ENCODE measurements around the gene CEP57L1.
A peak's percentile ranks its signal among the peaks of the same experiment; 100 is the strongest.

CEP57L1 gene

DNA sequence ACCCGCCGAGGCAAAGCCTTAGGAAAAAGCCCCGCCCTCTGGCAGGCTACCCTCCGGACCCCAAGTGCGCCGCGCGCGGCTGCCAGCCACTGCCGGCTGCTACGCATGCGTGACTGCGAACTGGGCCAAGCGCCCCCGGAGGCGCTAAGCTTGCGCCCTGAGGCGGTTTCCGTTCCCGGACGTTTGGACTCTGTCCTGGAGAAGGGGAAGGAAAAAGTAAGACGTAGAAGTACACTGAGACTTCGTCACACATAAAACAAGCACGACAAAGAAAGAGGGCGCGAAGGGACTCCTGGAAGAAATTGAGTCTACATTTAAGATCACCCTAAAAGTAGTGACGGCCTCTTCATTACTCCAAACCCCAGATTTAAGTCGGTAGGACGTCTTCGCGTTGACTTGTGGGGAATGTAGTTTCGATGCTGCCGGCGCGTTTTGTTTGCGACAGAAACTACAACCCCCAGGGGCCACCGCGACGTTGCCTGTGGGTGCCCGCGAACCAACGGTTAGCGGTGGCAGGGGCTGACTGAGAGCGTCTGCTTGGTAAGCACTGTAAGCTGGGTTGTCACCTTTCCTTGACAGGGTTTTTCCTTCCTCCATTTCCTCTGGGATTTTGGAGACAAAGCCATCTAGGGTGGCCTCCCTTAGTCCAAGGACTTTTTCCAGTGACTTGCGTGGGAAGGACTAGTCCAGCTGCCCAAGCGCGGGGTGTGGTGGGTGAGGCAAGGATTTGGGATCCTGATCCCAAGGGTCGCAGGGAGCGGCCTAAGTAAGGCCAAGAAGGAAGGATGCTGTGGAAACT is at the start of gene CEP57L1:
CEP57L1 (plus strand) TSS at position 472 of the 799 bp plus-strand sequence. CDS start 49,715 bp downstream, outside the sequence.
- peak; percentile 87 for DNase-seq (ENCODE audit: low spot score)

DNA sequence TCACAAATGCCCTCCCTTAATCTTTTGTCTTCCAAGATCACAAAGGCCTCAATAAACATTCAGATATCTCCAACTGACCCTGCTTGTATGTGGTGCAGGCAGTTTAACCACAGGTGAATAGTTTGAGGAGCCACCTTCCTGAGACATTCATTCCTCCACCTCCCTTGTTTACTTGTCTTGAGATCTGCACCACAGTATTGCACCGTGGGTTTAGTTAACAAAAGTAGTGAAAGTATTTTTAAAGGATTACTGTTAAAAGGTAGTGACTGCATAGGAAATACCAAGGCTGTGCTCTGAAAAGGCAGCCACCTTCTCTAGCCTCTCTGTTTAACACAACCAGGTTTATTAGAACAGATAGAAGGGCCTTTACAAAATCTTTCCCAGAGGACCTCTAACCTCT is 47.1 kb upstream of the CEP57L1 start:
- no peak for DNase-seq (ENCODE audit: low spot score)

DNA sequence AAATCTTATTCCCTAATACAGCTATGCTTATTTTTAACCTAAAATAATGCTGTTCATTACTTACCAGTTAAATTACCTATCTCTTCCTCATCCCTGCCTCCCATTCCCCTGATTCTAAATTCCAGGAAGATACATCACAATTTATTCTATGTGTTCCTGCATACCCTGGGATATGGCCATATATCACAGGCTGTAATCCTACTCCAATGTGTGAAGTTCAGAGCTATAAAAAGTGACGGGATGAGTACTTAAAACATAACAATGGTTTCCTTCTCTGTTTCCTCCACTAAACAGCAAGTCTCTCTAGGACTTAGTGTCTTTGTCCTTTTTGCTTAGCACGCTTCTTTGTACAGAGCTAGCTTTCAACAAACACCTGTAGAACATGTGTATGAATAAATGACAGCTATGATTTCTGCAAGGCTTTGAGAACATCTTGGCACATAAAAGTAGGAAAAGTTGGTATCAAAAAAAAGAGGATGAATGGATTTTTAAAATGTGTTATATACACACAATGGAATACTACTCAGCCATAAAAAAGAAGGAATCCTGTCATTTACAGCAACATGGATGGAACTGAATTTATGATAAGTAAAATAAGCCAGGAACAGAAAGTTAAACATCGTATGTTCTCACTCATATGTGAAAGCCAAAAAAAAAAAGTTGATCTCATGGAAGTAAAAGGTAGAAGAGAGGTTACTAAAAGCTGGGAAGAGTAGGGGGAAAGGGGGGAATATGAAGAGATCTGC is 46.5 kb upstream of the CEP57L1 start:
- DNase-seq (ENCODE audit: low spot score): no peak

DNA sequence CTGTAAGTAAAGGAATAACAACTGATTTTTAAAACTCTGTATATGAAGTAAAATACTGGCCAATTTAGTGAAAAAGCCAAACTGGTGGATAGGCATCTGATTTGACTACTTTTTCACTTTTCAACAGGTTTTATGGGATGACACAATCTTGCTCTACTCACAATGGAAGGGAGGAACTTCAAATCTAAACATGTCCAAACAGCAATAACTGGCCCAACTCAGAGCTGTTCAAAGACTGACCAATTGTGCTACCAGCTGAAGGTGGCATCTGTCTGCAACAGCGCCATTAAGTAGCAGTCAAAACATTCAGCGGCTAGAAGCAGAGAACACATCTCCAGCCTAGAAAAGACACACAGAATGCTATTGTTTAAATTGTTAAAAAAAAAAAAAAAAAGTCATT is 45.3 kb upstream of the CEP57L1 start:
- no peak for DNase-seq (ENCODE audit: low spot score)

DNA sequence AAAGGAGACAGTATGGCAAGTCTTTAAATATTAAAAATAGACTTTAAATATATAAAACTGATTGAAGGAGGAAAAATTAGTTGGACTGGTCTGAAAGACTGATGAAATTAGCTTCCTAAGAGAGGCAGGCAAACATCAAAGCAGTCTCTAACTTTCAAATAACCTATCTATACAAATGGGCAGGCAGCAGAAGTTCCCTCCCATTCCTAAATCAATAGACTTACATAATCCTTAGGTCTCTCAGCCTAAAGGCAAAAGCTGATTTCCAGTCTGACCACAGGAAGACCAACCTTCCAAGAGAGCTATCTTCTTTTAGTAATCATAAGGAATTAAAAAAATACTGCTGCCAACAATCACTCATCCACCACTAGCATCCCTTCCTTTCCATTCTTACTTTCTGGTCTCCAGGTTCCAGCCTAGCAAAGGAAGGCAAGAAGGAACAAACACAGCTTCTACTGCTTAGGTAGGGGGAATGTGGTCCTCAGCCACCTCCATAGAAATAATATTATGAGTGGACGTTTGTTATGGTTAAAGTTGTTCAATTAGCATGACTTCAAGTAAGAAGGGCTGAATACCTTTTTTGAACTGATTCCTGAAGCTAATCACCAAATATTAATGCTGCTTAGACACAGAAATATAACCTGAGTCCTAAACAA is 44.7 kb upstream of the CEP57L1 start:
- no peak for DNase-seq (ENCODE audit: low spot score)

DNA sequence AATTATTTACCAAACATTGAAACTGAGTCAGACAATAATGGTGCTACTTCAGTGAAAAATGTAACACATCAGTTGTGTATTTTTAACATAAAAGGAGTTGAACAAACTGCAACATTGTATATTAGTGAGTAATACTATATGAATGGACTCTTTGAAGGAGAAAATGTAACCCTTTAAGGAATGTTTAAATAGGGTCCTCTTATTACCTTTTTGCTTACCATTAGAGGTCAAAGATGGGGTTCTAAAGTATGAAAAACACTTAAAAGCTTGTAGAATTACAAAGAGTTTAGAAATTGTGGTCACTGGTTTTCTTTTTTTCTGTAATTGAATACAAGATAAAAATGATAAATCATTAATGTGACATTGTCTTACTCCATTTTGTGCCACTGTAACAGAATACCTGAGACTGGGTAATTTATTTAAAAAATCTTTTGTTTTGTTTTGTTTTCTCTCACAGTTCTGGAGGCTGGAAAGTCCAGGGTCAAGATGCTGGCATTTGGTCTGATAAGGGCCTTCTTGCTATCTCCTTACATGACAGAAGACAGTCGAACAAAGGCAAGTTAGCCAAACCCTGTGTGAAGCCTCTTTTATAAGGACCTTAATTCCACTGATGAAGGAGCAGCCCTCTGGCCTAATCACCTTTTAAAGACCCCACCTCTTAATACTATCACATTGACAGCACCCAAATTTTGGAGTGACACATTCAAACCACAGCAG is 43.8 kb upstream of the CEP57L1 start:
- DNase-seq (ENCODE audit: low spot score): no peak

DNA sequence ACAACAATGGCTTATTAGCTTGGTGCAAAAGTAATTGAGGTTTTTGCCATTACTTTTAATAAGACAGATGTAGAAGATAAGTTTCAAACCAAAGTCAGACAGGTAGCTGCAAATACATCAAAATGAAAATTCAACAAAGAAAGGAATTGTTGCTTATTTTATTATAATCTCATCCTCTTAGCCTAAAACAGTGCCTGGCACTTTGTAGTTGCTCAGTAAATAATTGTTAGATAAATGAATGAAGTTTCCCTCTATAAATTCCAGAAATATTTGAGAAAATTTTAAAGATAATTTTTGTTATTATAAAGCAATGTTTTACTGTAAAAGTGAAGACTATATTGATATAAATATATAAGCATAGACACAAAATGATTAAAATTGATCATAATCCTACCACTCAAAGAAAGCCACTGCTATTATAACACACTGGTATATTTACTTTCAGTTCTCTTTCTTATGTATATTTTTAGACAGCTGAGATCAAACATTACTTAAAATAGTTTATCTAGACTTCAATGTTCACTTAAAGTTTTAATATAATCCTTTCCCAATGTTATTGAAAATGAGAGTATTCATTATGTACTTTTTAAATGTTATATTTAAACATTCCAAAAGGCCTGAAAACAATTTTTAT is 43.2 kb upstream of the CEP57L1 start:
- DNase-seq (ENCODE audit: low spot score): no peak

DNA sequence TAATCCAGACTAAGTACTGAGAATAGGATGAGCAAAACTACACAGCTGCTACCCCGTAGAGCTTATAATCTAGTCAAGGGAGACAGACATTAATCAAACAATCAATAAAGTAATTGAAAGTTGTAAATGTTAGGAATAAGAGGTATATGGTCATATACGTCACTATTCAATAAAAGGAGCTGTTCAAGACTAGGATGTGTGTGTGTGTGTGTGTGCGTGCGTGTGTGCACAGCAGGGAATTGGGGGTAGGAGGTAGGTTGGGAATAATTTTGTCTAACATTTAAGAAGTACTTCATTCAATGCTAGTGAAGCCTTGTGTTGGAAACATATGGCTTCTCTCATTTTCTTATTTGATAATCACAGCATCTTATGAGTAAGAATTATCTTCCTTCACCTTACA is 42.5 kb upstream of the CEP57L1 start:
- no peak for DNase-seq (ENCODE audit: low spot score)

DNA sequence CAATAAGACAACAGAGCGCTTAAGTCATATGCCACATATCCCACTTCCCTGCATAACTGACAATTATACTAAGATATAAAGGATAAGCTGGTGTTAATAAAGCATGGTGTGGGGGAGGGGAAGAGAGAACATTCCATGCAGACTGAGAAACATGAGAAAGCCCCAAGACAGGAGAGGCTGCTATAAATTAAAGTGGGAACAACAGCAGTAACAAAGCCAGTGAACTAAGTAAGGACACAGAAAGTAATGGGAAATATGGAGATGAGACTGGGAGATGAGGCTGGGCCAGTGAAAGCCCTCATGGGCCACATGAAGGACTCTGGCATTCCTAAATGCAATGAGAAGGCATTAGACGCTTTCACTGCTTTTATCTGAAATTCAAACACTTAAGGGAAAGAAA is 42.0 kb upstream of the CEP57L1 start:
- DNase-seq (ENCODE audit: low spot score): no peak

DNA sequence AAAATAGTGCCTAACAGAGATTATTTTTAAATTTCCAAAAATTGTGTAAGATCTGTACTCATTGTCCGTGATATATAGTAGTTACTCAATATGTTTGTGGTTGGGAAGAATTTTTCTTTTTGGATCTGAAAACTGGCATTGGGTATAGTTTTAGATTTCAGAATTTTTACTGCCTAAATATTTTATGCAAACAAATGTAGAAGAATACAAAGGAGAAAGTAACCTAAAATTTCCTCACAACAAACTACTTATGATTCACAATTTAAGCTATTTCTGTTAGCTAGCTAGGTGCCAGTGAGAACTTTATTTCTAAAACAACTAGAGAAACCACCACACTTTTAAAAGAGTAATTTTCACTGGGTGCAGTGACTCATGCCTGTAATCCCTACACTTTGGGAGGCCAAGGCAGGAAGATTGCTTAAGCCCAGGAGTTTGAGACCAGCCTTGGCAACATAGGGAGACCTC is 39.5 kb upstream of the CEP57L1 start:
- DNase-seq (ENCODE audit: low spot score): no peak

DNA sequence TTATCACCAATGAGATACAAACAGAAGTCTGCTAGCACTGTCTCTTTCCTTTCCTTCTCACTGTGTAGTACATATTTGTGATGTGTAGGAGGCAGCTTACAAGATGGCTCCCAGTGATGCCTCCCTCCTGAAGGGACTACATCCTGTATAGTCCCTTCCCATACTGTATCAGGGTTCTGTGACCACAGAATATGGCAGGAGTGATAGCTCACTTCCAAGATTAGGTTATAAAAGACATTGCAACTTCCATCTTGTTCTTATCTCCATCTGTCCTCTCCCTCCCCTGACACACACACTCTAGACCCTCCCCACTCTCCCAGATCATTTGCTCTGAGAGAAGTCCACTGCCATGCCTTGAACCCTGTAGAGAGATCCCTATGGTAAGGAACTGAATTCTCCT is 38.6 kb upstream of the CEP57L1 start:
- DNase-seq (ENCODE audit: low spot score): no peak

DNA sequence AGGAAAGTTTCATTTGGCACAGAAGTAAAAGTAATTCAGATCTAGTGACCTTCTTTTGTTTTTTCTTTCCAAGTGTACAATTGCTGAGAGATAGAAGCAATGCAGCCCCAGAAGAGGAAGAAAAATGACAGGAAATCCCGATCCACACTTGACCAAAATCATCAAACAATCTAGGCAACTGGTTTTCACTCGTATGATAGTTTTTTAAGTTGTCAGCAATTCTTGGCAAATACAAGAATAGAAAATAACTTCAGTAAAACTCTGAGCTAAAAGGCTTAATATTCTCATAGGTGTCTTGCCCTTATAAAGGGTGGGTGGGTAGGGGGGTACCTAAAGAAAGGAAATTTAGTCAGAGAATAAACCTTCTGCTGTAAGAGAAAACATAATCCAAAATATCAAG is 36.7 kb upstream of the CEP57L1 start:
- no peak for DNase-seq (ENCODE audit: low spot score)

DNA sequence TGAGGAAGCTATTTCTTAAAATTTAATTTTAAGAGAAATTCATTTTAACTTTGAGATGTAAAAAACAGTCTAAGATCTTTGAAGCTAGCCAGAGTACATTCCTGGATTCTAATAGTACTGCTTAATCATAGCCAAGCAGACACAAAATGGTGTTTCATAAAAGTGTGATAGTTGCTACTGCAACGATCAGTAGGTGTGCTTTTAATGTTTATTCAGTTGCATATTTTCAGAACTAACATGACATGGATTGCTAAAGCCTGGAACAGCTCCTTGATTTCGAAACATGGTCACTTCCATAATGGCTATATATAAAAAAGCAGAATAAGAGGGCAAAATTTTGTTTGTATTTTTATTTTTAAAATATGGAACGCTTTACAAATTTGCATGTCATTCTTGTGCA is 36.2 kb upstream of the CEP57L1 start:
- DNase-seq (ENCODE audit: low spot score): no peak

DNA sequence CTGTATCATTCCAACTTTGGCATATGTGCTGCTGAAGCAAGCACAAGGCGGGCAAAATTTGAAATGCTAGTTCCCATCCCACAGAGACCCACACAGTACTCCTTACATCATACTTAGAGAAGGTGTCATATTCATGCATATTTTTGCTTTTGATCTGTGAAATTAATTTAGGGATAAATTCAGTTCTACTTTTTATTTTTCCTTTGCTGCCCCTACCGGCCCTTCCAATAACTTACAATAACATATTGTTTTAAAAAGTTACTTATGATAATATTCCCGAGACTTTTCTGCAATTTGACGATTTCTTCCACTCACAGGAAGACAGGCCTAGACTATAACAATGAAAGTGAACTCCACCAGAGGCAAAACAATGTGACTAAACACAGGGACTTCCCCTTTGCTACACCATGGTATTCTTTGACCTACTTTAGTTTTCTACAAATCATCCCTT is 35.7 kb upstream of the CEP57L1 start:
- DNase-seq (ENCODE audit: low spot score): no peak

DNA sequence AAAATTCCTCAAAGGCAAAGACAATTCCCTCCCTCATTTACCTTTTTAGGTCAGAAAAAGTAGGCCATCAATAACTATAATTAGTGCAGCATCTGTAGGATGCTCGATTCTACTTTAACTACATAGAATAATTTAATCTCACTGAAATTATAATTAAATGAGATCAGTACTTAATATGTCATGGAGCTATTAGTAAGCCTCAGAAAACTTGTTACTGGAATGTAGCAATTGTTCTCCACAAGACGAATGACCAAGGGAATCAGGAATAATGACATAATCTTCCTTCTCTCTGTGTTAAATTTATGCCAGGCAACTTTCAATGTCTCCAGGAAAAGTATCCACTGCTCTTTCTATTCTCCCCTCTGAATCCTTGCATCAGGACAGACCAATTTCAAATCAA is 34.7 kb upstream of the CEP57L1 start:
- DNase-seq (ENCODE audit: low spot score): no peak

DNA sequence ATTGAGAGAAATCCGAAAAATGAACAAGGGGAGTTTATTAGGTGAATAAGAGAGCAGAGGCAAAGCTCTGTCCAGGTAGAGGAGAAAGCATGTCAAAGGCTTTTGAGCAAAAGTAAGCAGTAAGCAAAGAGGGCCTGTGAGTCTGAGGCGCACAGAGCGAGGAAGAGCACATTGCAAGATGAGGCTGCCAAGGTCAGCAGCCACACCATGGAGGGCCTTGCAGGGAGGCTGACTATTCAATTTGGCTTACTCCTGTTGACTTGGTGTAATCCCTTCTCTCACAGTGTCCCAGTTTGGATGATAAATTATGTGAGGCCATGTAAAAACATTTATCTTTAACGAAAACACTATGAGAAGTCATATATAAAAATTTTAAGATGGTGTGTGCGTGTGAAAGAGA is 33.1 kb upstream of the CEP57L1 start:
- no peak for DNase-seq (ENCODE audit: low spot score)

DNA sequence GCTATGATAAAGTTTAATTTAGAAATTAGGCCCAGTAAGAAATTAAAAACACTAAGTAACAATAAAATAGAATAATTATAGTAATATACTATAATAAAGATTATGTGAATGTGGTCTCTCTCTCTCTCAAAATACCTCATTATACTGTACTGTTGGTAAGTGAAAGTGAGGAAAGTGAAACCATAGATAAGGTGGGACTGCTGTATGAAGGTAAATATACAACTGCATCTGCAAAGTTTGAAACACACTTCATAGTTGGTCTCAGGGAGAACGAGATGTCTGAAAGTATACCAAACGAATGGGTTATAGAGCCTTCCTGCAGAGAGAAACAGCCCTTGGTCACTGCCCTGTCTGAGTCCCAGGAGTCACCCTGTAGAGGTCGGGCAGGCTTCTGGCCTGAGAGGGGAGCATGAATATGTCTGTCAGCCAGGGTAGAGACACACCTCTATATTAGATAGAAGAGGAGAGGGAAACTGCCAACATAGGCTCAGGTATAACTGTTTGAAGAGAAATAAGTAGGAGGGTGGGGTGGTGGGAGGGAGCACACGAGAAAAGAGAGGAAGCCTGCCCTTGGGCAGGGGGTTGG is 32.4 kb upstream of the CEP57L1 start:
- DNase-seq (ENCODE audit: low spot score): no peak

DNA sequence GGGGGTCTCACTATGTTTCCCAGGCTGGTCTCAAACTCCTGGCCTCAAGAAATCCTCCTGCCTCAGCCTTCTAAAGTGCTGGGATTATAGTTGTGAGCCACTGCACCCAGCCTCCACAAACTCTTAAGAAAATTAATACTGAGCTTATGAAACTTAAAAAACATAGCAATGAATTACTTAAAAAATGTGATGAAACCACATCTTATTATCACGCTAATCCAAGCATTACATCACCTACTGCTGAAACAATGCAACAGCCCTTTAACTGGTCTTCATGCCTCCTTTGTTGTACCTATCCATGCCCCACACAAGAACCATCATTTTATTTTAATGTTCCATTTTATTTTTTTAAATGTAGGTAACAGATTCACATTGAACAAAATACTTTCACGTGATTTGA is 25.6 kb upstream of the CEP57L1 start:
- no peak for DNase-seq (ENCODE audit: low spot score)

DNA sequence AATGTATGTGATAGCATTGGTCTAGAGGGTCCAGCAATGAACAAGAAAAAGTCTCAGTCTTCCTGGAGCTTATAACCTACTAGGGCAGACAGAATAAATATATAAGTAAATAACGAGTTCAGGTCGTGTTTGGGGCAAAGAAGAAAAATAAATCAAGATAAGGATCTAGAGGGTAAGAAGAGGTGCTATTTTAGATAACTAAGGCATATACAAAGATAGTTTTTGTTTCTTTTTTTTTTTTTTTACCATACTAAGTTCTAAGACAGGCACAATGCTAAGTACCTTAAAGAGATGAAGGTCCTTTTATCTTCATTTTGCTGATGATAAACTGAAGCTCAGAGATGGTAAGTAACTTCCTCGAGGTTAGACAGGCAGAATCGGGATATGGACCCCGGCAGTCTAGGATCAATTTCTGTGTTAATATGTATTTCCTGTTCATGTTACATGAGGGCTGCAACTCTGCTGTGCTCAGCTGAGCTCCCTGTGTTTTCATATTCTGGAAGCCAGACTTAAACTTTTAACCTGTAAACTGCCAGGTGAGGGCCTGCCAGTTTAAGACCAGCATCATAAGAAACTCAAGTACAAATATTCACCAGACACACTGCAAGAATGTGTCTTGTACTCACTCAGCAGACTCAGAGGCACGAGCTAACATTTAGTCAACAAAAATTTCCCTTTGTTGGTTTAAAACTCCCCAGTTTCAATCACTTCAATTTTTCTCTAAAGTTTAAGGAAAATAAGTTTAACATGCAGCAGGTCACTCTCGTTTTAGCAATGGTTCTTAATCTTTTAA is 24.0 kb upstream of the CEP57L1 start:
- no peak for DNase-seq (ENCODE audit: low spot score)

DNA sequence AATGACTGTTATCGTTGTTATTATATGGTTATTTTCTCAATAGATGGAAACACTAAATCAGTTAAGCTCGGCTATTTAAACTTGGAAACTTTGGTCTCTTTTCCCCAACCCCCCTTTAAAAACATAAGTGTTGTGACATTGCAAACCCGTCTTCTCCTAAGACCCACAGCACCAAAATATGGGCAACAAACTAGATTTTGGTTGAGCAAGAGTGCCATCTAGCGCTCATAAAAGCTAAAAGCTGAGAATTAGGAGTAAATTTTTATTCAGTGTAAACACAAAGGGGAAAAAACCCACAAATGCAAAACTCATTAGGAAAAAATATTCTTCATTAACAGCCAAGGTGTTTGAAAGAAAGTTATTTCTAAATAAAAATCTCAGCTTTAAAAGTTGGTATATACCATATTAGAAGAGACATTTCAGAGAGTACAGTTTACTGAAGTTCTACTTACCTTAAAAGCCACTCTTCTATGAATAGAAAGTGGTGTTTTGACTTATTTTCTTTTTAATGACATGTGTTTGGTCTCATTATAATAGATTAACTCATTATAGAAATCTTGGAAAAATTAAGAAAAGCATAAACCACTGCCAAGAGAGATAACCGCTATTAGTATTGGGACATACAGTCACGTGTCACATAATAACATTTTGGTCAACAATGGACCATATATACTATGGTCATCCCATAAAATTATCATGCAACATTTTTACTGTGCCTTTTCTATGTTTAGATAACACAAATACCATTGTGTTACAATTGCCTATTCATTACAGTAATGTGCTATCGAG is 21.8 kb upstream of the CEP57L1 start:
- peak; percentile 50 for DNase-seq (ENCODE audit: low spot score)

Measured in AG08396 (cell line).